Measurements from ENCODE around the gene PRKG1. TPM values are rescaled to one million over a fixed set of nuclear protein-coding genes. Genes with fewer than 3 reads are reported as not detected.

PRKG1 gene
- total RNA-seq, 4 donors from 2014 or later: 17.1 to 36.4 (median 25.8) TPM

DNA sequence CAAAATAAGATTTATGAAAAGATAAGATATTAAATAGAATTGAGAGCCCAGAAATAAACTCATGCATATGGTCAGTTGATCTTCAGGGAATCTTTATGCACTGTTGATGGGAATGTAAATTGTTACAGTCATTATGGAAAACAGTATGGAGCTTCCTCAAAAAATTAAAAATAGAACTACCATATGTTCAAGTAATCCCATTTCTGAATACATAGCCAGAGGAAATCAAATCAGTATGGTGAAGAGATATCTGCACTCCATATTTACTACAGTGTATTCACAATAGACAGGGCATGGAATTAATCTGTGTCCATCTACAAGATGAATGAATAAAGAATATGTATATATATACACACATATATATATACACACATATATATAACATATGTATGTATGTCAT lies 747.5 kb downstream of the PRKG1 start:
- TF ChIP-seq, protein P1, sequence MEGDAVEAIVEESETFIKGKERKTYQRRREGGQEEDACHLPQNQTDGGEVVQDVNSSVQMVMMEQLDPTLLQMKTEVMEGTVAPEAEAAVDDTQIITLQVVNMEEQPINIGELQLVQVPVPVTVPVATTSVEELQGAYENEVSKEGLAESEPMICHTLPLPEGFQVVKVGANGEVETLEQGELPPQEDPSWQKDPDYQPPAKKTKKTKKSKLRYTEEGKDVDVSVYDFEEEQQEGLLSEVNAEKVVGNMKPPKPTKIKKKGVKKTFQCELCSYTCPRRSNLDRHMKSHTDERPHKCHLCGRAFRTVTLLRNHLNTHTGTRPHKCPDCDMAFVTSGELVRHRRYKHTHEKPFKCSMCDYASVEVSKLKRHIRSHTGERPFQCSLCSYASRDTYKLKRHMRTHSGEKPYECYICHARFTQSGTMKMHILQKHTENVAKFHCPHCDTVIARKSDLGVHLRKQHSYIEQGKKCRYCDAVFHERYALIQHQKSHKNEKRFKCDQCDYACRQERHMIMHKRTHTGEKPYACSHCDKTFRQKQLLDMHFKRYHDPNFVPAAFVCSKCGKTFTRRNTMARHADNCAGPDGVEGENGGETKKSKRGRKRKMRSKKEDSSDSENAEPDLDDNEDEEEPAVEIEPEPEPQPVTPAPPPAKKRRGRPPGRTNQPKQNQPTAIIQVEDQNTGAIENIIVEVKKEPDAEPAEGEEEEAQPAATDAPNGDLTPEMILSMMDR (IDR thresholded peaks at IDR 0.05): no peak
- DNase-seq (ENCODE audit: low spot score) (no peak), ATAC-seq (ENCODE audit: low FRiP score) (no peak)

DNA sequence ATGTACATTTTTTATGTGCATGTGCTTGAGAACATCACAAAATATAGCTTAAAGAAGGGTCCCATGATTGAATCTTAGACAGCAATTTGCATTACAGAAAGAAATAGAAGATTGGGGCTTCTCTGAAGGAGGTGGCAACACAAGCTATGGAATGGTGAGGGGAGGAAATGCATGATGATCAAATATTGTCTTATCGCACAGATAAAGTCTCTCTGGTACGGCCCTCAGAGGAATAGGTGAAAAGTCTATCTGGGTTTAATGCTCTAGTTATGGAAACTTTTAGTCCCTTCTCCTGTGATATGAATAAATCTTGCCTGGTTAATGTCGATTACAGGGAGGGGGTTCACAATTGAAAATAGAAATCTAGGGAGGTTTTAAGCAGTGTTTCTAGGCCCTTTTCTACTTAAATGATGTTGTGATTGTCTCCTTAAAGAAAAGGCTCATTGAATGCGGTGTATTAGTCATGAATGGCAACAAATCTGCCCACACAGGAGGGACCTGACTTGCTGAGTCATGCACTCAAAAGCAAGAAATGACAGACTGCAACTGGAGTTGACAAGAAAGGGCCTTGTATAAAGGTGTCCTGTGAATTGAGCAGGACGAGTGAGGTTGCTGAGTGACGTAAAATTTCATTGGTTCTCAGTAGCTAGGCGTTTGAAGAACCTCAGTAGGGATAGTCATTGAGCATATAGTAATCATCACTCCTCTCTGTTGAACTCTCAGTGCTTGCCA lies 758.5 kb downstream of the PRKG1 start:
- TF ChIP-seq, protein P1 (IDR thresholded peaks at IDR 0.05): no peak
- ATAC-seq (ENCODE audit: low FRiP score) (no peak), DNase-seq (ENCODE audit: low spot score) (no peak)

DNA sequence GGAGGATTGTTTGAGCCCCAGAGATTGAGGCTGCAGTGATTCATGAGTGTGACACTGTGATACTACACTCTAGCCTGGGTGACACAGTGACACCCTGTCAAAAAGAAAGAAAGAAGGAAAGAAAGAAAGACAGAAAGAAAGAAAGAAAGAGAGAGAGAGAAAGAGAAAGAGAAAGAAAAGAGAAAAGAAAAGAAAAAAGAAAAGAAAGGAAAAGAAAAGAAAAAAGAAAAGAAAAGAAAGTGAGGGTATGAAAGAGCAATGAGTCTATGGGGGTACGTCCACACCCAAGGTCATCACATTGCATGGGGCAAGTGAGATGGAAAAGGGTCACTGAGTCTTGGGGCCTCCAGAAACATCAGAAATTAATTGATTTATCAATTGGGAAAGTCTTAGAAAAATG lies 760.3 kb downstream of the PRKG1 start:
- no peak for DNase-seq (ENCODE audit: low spot score)
- TF ChIP-seq, protein P1 (IDR thresholded peaks at IDR 0.05): no peak
- no peak for ATAC-seq (ENCODE audit: low FRiP score)

DNA sequence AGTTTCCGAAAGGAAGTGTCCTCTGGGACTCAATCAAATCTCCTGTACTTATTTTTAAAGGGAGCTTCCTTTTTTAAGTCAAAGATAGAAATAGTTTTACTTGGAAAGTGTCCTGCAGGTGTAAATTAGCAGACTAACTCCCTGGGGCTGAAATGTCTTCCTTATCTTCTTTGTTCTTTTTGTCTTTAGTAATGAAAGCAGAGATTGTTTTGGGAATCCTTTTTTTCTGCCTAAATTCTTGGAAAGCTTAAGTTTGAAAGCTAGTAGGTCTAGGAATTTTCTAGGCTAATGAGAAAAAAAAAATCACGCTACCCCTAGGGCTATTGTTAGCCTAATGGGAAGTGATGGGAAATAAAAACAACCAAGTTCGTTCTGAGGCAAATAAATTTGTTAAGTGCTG lies 764.2 kb downstream of the PRKG1 start:
- ATAC-seq (ENCODE audit: low FRiP score) (no peak), DNase-seq (ENCODE audit: low spot score) (no peak)
- TF ChIP-seq, protein P1 (IDR thresholded peaks at IDR 0.05): no peak

DNA sequence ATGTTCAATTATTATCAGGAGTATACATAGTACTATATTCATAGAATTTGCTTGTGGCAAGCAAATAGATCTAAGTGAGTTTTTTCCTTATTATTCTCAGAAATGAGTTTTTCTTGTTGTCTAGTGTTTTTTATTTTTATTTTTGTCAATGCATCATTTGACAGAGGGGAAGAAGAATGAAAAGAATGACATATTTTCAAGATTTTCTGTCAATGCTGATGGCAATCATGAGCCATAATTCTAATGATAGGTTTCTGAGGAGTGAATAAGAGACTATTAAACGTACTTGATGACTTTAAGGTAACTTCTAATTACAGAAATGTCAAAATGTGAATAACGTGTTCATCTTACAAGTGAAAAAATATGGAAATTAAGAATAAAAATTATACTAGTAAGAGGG lies 769.7 kb downstream of the PRKG1 start:
- TF ChIP-seq, protein P1 (IDR thresholded peaks at IDR 0.05): no peak
- ATAC-seq (ENCODE audit: low FRiP score) (no peak), DNase-seq (ENCODE audit: low spot score) (no peak)

DNA sequence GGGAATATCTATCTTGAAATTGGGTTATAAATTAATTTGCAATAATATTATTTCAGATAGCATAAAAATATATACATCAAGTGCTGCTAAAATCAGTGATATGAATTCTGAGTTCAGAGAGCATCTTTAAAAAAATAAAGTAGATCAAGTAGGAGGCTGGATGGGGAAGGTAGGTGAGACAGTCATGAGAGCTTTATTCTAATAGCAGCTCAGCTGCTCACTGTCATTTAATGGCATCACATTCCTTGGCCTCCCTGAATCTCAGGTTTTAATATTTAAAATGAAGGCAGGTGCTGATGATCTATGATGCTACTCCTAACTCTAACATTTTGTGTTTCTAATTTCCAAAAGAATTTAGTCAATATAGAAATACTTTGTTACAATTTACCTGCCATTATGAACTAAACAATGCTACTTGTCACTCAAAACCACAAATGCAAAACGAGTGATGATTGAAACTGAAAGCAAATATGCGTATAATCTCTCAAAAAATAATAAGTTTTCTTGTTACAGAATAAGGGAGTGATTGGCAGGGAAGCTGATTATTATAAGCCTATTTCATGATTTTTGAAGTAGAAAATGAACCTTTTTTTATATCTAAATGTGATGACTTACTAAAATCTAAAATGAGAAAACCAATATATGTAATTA lies 772.7 kb downstream of the PRKG1 start:
- ATAC-seq (ENCODE audit: low FRiP score) (no peak), DNase-seq (ENCODE audit: low spot score) (no peak)
- TF ChIP-seq, protein P1 (IDR thresholded peaks at IDR 0.05): no peak

DNA sequence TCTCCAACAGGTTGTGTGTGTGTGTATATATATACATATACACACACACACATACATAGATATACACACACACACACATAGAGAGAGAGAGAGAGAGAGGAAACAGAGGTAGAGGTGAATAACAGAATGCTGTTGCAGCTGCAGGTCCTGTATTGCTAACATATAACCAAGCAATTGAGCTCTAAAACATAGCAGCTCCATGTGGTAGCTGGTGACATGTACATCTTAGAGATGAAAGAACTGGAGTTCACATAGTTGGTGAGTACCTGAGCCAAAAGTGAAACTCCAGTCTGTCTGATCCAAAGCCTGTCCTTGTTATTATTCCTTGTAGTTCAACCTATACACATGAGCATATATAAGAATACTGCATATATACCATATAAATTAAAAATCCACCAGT lies 778.0 kb downstream of the PRKG1 start:
- no peak for ATAC-seq (ENCODE audit: low FRiP score)
- DNase-seq (ENCODE audit: low spot score): no peak
- TF ChIP-seq, protein P1 (IDR thresholded peaks at IDR 0.05): no peak

All from omental fat pad (tissue), 4 donors.